Stimulated activated CD8-positive, alpha-beta memory T cell treated with anti-CD3 and anti-CD28 coated beads, Interleukin-15, amount 100 ng/mL, for 24 hours (primary cell): ENCODE measurements around the gene CCT5.
"Not testable (repeated sequence)": the region's sequence is repeated elsewhere in the genome, so short reads cannot be mapped to it uniquely, and the experiment has no call there.

ENCODE experiments used
- DNase-seq: peaks from one replicate; pipeline ENCODE4 v3.0.0-alpha.2; 2020; ENCODE audit warnings: low read depth

The CCT5 gene

DNA sequence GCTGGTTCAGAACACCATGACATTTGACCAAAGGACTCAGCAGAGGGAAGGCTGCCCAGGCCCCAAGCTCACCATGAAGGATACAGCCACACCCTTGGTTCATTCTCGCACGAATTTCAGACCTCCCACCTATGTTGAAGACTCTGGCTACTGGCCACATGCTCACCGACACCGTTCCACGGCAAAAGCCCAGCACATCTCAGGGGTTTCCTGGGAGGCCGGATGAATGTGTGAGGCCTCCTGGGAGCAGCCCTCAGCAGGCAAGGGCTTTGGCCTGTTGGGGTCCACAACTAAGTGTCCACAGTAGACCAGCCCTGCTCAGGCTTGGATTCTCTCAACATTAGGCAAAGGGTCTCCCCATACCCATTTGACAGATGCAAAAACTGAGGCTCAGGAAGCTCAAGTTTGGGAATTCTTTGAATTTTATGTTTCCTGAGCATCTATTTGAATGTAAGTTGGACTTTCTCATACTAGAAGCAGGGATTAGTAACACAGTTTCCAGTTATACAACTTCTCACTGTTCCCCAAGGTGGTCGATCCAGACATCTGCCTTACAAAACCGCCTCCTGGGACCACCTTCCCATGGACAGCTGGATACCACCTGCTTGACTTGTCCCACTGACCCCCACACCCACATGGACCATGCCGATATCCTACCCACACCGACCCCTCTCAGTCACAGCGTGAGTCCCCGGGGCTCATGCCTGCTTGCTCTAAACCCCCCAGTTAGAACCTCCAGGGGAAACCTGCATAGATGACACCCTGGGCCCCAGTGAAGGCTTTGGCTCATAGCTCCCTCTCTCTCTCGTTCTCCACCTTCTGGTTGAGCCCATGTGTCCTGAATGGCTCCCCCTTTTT is 27.9 kb downstream of the CCT5 start:
- no peak for DNase-seq

DNA sequence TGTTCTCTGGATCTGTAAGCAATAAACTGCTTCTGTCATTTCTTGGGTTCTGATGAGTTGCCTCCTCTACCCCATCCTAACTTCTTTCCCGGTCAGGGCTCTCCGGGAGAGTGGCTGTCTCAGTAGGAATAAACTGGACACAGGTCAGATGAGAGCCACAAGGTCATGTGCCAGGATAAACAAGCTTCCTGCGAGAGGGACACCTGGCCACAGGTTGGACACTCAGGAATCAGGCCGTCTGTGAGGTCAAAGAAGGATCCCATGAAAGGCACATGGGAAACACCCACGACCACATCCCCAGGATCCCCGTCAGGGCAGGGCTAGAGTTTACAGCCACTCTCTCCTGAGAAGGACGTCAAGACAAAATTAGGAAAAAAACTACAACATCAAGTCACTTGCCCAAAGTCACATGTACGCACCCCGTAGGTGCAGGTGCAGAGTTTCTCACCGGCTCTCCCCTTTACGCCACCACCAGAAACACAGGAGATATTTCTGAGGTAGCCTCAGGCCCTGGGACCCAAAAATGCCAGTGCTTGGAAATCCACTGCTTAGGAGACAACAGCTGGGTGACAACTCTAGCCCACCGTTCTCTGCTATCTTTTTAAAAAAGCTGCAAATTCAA is 28.7 kb downstream of the CCT5 start:
- no peak for DNase-seq

DNA sequence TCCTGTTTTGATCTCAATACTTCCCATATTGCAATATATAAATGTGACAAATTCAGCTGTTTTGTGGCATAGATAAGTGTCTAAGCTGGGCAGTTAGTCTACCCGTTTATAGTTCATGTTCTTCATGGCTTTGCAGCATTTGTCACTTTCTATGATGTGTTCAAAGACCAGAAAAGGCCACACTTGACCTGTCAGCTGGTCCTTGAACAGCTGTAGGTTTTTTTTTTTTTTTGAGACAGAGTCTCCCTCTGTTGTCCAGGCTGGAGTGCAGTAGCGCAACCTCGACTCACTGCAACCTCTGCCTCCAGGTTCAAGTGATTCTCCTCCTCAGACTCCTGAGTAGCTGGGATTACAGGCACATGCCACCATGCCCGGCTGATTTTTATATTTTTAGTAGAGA is 29.2 kb downstream of the CCT5 start:
- DNase-seq = no peak

DNA sequence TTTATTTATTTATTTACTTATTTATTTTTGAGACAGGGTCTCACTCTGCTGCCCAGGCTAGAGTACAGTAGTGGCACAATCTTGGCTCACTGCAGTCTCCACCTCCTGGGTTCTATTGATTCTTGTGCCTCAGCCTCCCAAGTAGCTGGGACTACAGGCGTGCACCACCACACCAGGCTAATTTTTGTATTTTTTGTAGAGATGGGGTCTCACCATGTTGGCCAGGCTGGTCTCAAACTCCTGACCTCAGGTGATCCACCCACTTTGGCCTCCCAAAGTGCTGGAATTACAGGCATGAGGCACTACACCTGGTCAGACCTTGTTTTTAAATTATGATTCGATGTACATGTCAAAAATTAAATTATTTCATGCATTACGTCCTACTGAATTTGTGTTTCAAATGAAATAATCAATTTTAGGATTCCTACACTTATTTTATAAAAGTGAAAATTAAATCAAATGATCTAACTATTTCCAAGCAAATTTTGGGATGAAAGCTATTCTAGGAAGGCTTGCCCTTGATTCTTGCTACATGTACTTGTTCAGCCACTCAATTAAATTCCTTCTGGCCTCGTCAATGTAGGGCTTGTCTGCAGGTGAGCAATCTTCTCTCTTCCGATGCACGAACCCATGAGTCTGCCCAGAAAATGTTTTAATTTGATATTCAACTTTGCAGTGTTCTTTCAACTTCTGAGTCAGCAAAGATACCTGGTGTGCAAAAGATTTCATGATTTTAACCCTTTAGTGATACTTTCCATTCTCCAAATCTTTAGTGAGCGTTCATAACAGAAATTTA is 30.0 kb downstream of the CCT5 start:
- DNase-seq = no peak

DNA sequence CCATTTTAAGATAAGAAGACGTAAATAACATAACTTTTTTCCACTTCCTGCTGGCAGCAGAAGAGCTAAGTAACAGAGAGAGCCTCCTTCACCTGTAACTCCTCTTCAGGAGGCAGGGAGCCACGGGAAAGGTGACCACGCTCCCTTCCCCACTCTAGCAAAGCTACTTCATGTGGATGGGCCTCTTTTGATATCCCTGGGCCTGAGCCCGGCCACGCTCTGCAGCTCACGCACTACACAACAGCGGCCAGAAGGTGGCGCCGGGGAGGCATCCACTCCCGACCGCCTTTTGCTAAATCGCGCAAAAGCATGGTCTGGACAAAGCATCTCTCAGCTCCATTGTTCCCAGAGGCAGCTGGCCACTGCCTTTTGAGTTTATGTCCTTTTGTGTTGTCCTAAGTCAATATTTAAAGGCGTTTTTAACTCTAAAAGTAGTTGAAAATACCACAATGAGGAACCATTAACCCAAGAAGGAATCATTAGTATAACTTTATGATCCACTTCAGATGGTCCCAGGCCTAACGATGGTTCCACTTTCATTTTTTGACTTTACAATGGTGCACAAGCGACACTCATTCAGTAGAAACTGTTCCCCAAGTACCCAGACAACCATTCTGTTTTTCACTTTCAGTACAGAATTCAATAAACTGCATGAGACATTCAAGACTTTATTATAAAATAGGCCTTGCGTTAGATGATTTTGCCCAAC is 34.0 kb downstream of the CCT5 start:
- peak; percentile 48 for DNase-seq

DNA sequence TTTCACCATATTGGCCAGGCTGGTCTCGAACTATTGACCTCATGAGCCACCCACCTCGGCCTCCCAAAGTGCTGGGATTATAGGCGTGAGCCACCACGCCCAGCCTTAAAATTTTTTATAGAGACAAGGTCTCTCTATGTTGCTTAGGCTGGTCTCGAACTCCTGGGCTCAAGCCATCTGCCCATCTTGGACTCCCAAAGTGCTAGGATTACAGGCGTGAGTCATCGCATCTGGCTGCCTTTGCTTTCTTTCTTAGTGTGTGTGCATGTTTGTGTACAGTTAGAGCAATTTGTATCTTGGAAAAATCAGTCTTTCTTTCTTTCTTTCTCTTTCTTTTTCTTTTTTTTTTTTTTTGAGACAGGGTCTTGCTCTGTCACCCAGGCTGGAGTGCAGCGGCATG is 35.3 kb downstream of the CCT5 start:
- not testable (repeated sequence) for DNase-seq

DNA sequence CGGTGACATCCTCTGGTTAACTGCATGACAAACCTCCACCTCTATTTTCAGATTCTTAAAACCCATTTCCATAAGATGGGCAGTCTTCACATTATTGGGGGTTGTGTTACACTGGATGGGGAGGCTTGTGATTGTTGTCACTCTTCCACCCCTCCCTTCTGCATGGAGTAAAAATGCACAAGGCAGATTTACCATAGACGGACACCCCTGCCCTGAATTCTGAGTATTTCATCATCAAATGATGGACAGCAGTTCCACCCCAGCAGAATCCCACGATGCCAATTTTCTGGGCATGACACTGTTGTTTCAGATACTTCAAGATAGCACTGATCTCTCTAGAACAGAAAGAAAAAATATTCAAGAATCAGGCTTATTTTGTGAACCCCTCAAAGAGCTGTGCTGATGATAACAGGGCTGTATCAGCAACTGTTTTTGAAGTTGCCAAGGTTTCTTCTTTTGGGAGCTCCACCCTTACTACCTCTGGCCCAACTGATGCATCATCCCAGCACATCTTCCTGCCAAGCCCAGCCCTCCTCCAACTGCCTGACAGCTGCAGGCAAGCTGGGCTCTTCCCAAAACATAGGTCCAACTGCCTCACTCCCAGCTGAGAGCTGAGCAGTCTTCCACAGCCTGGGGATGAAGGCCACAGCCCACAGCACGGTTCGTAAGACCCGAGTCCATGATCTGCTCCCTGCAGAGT is 36.2 kb downstream of the CCT5 start:
- no peak for DNase-seq

DNA sequence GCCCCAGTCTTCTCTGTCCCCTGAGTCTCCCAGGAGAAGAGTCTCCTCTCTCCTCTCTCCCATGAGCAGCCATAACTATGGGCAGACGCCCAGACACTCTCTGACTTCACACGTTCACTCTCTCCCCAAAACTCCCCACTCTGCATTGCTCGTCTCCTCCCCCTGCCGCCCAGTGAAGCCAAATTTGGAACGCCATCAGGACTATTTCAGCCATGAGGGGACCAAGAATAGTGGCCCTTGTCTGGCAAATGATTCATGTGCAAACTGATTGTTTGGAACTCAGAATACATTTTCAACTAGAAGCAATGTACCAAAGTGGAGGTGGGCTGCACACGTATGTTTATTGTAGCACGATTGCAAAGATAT is 36.8 kb downstream of the CCT5 start:
- DNase-seq = no peak

DNA sequence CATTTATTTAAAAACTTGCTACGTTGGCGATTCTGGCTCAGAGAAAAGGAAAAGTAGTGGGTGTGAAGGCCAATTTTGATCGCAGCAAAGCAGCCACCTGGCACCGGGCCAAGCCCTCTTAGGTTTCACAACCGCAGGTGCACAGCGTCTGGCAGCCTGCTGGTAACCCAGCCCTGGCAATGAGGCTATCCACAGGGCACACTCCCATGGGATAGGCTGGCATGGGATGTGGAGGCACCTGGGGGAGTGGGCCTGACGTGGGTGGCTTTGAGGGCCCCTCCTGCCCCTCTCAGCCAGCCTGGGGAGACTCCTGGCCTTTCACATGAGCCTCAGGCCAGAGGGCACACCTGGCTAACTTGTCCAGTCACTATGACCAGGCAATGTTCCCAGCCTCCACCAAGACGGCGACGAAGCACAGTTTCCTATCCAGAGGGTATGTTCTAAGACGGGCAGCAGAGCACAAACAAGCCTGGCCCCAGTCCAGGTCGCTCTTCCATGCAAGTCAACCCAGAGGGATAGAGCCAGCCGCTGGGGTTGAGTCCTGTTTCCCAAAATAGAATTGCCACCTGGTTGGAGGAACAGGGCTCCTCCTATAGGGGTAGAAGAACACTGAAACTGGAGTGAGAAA is 38.6 kb downstream of the CCT5 start:
- no peak for DNase-seq

DNA sequence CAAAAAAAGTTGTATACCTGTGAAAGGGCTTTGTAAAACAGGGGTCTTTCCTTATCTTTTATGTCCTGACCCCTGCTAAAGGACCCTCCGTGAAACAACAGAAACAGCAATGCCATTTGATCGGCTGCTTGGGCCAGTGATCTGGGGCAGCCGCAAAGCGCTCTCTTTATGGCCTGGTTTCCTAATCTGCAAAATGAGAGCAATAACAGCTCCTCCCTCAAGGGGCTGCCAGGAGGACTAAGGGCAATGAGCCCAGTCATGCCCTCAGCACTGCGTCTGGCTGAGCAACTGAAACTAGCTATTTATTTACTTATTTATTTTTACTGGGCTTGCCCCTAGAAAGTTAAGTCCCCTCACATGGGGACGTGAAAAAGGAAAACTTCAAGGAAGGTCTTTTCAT is 39.3 kb downstream of the CCT5 start:
- DNase-seq = no peak

DNA sequence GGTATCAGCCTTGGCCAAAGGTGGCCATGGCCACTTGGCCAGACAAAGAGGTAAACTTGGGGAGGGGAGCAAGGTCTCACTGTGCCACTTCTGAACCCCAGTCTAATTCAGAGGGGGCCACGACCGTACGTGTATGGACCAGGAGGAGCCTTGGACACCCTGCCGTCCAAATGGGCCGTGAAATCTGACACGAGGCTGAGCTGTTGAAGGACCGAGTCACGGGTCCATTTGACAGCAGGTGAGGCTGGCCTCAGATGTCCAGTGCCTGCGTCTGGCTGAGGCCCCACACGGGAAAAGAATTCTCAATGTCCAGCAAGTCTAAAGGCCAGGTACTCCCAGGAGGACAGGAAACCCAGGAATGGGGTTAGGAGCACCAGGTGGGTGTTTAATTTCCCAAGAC is 39.9 kb downstream of the CCT5 start:
- no peak for DNase-seq

DNA sequence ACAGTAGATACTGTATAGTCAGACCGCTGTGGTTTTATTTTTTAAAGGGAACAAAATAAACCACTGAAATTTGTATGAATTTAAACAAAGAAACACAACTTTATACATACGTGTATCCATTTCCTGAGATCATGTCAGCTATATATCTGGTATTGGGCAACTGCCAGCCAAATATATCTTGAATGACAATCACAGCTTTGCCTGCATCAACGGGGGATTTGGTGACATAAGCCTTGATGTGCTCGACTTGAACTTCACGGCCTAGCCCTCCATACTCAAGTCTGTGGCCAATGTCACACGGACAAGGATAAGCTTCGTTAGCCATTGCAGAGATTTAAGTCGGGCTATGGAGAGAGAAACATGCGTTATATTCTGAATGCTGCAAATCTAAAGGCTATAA is 40.4 kb downstream of the CCT5 start:
- no peak for DNase-seq

DNA sequence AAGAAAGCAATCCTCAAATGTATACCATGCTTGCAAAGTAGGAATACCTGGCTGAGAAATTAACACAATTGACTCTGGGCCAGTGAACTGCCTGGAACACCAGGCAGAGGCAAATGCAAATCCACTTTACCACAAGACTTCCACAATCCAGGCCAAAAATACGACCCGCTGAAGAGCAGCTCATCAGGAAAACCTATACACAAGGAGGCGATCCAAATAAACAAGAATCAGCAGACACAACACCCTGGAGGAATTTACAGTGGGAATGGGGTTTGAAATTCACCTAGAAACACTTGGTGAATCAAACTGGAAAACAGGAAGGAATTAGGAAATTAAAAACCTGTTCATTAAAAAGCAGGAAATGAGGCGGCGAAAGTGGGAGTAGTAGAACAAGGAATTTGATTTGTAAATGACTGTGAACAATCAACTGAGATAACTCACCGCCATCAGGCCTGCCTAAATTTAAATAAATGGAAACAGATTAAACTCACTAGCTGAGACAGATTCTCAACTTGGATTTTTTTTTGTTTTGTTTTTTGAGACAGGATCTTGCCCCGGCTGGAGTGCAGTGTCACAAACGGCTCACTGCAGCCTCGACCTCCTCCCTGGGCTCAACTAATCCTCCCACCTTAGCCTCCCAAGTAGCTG is 41.7 kb downstream of the CCT5 start:
- no peak for DNase-seq

DNA sequence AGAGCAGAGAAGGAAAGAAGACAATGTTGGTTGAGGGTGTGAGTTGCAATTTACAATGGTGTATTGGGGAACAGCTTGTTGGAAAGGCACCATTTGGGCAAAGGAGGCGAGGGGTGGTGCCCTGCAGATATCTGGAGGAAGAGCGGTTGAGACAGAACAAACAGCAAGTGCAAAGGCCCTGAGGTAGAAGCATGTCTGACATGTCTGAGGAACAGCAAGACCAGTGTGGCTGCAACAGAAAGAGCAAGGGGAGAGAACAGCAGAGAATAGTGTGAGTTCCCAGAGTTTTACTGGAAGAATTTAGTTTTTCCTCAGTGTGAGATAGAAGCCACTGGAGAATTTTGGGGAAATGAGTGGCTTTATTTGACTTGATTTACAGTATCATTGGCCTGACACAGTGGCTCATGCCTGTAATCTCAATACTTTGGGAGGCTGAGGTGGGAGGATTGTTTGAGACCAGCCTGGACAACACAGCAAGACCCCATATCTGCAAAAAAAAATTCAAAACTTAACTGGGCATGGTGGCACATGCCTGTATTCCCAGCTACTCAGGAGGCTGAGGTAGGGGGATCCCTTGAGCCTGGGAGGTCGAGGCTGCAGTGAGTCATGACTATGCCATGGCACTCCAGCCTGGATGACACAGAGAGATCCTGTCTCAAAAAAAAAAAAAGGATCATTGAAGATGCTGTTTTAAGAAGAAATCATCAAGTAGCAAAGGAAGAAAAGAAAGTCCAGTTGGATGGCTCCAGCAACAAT is 44.0 kb downstream of the CCT5 start:
- DNase-seq = no peak

DNA sequence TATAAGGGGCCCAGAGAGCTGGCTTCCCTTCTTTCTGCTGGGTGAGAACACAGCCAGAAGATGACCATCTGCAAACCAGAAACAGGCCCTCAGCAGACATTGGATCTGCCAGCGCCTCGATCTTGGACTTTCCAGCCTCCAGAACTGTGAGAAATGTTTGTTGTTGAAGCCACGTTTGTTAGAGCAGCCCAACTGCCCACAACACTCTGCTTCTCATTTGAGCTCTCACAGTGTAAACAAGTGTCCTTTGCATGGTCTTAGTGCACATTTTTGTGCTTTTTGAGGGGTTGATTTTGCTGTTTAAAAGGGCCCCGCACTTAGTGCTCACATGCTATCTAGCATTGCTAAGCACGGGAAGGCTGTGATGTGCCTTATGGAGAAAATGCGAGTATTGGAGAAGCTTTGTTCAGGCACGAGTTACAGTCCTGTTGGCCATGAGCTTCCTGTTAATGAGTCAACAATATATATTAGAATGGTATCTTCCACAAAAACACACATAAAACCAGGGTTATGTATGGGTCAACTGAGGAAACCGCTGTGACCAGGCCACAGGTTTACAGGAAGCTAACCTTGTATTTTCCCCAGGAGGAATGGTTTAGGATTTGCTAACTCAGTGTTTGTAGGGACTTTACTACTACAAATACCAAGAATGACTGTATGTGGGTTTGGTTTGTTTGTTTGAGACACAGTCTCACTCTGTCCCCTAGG is 45.7 kb downstream of the CCT5 start:
- no peak for DNase-seq

DNA sequence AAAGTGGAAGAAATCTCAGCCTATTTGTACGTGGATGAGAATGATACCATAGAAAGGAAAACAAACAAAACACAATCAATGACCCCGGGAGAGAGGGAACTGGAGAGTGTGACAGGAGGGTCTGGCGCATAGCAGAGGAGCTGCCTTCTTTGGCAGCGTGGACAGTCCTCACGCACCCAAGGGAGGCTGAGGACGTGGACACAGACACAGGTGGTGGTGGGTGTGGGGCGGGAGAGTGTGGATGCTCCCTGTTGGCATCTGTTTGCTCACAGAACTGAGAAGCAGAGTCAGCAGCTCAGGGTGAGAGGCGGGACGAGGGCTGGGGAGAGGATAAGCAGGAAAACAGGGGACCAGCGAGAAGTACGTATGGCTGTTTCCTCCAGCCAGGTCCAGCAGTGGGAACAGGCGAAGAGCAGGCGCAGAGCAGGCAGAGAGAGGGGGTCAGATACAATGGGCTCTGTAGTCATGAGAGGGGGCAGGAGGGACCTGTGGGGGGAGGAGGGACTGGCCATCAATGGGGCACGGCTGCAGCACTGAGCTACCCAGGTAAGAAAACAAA is 47.6 kb downstream of the CCT5 start:
- no peak for DNase-seq

DNA sequence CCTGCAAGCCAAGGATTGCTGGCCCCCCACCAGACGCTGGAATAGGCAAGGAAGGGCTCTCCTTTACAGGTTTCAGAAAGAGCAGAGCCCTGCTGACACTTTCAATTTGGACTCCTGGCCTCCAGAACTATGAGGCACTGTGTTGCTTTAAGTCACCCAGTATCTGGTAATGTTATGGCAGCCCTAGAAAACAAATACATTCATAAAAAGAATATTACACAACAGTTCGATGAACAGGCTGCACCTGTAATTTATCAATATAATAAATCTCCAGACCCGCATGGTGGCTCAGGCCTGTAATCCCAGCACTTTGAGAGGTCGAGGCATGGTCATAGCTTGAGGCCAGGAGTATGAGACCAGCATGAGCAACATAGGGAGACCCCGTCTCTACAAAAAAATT is 50.2 kb downstream of the CCT5 start:
- DNase-seq = no peak

DNA sequence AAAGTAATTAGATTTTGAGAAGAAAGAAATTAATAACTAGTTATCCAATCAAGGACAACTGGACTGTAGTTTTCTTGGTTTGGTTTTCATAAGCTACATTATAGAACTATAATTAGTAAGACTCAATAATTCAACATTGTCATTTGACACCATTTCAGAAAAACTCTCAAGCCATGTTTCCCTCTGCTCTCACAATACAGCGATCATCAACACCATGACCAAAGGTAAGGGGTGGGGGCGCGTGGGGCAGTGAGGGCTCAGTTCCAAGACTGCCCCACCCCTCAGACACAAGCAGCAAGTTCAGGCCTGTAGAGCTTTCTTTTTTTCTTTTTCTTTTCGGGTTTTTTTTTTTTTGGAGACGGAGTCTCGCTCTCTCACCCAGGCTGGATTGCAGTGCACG is 51.2 kb downstream of the CCT5 start:
- DNase-seq = no peak
